Measurements from ENCODE around the gene BMPR1A. TPM values are rescaled to one million over a fixed set of nuclear protein-coding genes. Genes with fewer than 3 reads are reported as not detected.
A peak's percentile ranks its signal among the peaks of the same experiment; 100 is the strongest.

The BMPR1A gene
- total RNA-seq, 2 donors from 2014 or later, result 37.4 to 50.9 TPM

- DNase-seq, result no peak
Measured at GRCh38 chr10:86960863-86961434, 204.5 kb downstream of the BMPR1A start.

GRCh38 chr10:86961481-86962091 lies 205.2 kb downstream of the BMPR1A start:
- no peaks in the 10 kb centered on the region for H3K9me3 ChIP-seq
- H3K4me3 ChIP-seq, result no peak overlapping the region
- no peaks in the 10 kb centered on the region for H3K27me3 ChIP-seq
- H3K4me1 ChIP-seq, result no peaks in the 10 kb centered on the region
- DNase-seq, result peak; percentile 15
- TF ChIP-seq CTCF (IDR thresholded peaks at IDR 0.05), result no peak
- H3K9ac ChIP-seq (ENCODE audit: low read depth in 2 of 2, low read length in 2 of 2), result no peak overlapping the region
- no peaks in the 10 kb centered on the region for H3K36me3 ChIP-seq
- no peak overlapping the region for H3K27ac ChIP-seq
- intact Hi-C loops (cut with DNase I), result no loop called here

More at GRCh38 chr10:86960863-86961434, 204.5 kb downstream of the BMPR1A start:
- no peak for TF ChIP-seq CTCF (IDR thresholded peaks at IDR 0.05)
- no peak overlapping the region for H3K4me3 ChIP-seq
- intact Hi-C loops (cut with DNase I), result no loop called here
- H3K36me3 ChIP-seq, result no peaks in the 10 kb centered on the region
- H3K27me3 ChIP-seq, result no peaks in the 10 kb centered on the region
- no peak overlapping the region for H3K27ac ChIP-seq
- no peak overlapping the region for H3K9ac ChIP-seq (ENCODE audit: low read depth in 2 of 2, low read length in 2 of 2)
- no peaks in the 10 kb centered on the region for H3K4me1 ChIP-seq
- H3K9me3 ChIP-seq, result no peaks in the 10 kb centered on the region

- no peak for TF ChIP-seq CTCF (IDR thresholded peaks at IDR 0.05)
- no peak overlapping the region for H3K27ac ChIP-seq
- intact Hi-C loops (cut with DNase I), result no loop called here
- H3K36me3 ChIP-seq, result no peaks in the 10 kb centered on the region
- H3K27me3 ChIP-seq, result no peaks in the 10 kb centered on the region
- H3K9ac ChIP-seq (ENCODE audit: low read depth in 2 of 2, low read length in 2 of 2), result no peak overlapping the region
- no peak for DNase-seq
- no peak overlapping the region for H3K4me3 ChIP-seq
- no peaks in the 10 kb centered on the region for H3K4me1 ChIP-seq
- H3K9me3 ChIP-seq, result no peaks in the 10 kb centered on the region
Measured at GRCh38 chr10:86962136-86962980, 205.9 kb downstream of the BMPR1A start.

GRCh38 chr10:86962981-86963310 lies 206.5 kb downstream of the BMPR1A start:
- Histone ChIP-seq H3K9me3 (no peaks in the 10 kb centered on the region), H3K27me3 (no peaks in the 10 kb centered on the region), H3K4me3 (no peak overlapping the region), H3K27ac (no peak overlapping the region), H3K36me3 (no peaks in the 10 kb centered on the region), H3K4me1 (peaks cover 4% of the 10 kb centered on the region), H3K9ac (ENCODE audit: low read depth in 2 of 2, low read length in 2 of 2) (no peak overlapping the region)
- no peak for DNase-seq
- intact Hi-C loops (cut with DNase I), result no loop called here
- TF ChIP-seq CTCF (IDR thresholded peaks at IDR 0.05), result no peak

- peaks cover 5% of the 10 kb centered on the region for H3K4me1 ChIP-seq
- intact Hi-C loops (cut with DNase I), result no loop called here
- no peak overlapping the region for H3K27ac ChIP-seq
- no peak for TF ChIP-seq CTCF (IDR thresholded peaks at IDR 0.05)
- H3K9me3 ChIP-seq, result no peaks in the 10 kb centered on the region
- H3K4me3 ChIP-seq, result no peak overlapping the region
- no peaks in the 10 kb centered on the region for H3K36me3 ChIP-seq
- H3K9ac ChIP-seq (ENCODE audit: low read depth in 2 of 2, low read length in 2 of 2), result no peak overlapping the region
- DNase-seq, result no peak
- no peaks in the 10 kb centered on the region for H3K27me3 ChIP-seq
Measured at GRCh38 chr10:86963341-86963919, 207.0 kb downstream of the BMPR1A start.
